Chondrocyte (in vitro differentiated cells): ENCODE data around the gene CLDND2. TPM values are rescaled to one million over a fixed set of nuclear protein-coding genes. Genes with fewer than 3 reads are reported as not detected.

Experiments used
- DNase-seq: peaks from one replicate; pipeline ENCODE4 v3.0.0; 2021; ENCODE audit warnings: mixed read lengths, low spot score
- H3K27ac Mint-ChIP-seq: one replicate; pipeline ENCODE4 v1.8.0; 2021; ENCODE audit warnings: mild to moderate bottlenecking, moderate library complexity, mixed read lengths; ENCODE audit not compliant: unreplicated experiment
- H3K27me3 Mint-ChIP-seq: 2 replicates; pipeline ENCODE4 v1.8.0; 2021; ENCODE audit warnings: low read depth, mixed read lengths
- H3K36me3 Mint-ChIP-seq: 2 replicates; pipeline ENCODE4 v1.8.0; 2021; ENCODE audit warnings: low read depth, mixed read lengths
- H3K4me1 Mint-ChIP-seq: 2 replicates; pipeline ENCODE4 v1.8.0; 2021; ENCODE audit warnings: low read depth, mild to moderate bottlenecking, mixed read lengths
- H3K4me3 Mint-ChIP-seq: one replicate; pipeline ENCODE4 v1.8.0; 2021; ENCODE audit warnings: mild to moderate bottlenecking, moderate library complexity, mixed read lengths; ENCODE audit not compliant: unreplicated experiment
- H3K9me3 Mint-ChIP-seq: 2 replicates; pipeline ENCODE4 v1.8.0; 2021; ENCODE audit warnings: low read depth, mixed read lengths
- total RNA-seq: library from RNA; stranded (reverse); gene quantifications from 3 replicates; pipeline ENCODE4 v1.2.1, GENCODE V29; 2021
- TF ChIP-seq, protein P1 (sequence below): fragments of 200-600 bp; sonication (generic); IDR thresholded peaks from 2 replicates; pipeline ENCODE4 v1.5.0; 2021; ENCODE audit warnings: antibody characterized with exemption, mild to moderate bottlenecking, moderate library complexity

The CLDND2 gene
- total RNA-seq, 1 donor from 2014 or later = not detected

DNA sequence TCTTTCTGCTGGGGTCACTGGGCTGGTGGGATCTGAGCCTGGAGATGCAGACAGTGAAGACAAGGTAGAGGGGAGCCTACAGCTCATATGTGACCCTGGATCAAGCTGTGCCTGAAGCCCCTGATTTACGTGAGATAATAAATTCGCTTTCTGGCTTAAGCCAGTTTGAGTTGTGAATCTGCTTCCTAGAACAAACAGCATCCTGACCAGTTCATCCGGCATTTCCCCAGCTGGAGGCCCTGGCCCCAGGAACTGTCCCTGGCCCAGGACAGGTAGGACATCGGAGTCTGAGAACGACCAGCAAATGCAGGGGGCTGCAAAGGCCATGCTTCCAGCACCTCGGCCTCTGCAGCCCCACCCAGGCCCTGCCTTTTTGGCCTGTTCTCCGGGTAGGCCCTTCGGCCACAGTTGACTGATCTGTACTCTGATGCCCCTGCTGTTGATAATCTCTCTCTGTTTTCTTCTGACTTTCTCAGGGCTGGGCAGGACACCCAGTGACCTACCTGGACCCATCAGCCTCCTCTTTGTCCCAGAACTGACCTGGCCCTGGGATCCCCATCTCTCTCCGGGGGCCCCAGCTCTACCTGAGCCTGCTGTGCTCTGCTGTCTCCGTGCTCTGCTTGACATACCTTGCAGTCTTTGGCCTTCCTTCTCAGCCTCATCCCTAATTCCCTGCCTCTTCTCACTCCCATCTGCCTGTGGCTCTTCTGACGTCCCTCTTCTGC is 17.4 kb downstream of the CLDND2 start:
- H3K27ac Mint-ChIP-seq = peak overlapping the region; percentile 59
- no peak for DNase-seq
- H3K9me3 Mint-ChIP-seq = no peaks in the 10 kb centered on the region
- TF ChIP-seq, protein P1, sequence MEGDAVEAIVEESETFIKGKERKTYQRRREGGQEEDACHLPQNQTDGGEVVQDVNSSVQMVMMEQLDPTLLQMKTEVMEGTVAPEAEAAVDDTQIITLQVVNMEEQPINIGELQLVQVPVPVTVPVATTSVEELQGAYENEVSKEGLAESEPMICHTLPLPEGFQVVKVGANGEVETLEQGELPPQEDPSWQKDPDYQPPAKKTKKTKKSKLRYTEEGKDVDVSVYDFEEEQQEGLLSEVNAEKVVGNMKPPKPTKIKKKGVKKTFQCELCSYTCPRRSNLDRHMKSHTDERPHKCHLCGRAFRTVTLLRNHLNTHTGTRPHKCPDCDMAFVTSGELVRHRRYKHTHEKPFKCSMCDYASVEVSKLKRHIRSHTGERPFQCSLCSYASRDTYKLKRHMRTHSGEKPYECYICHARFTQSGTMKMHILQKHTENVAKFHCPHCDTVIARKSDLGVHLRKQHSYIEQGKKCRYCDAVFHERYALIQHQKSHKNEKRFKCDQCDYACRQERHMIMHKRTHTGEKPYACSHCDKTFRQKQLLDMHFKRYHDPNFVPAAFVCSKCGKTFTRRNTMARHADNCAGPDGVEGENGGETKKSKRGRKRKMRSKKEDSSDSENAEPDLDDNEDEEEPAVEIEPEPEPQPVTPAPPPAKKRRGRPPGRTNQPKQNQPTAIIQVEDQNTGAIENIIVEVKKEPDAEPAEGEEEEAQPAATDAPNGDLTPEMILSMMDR = no peak
- H3K4me3 Mint-ChIP-seq = no peak overlapping the region
- peaks cover 15% of the 10 kb centered on the region for H3K36me3 Mint-ChIP-seq
- H3K27me3 Mint-ChIP-seq = no peaks in the 10 kb centered on the region
- peaks cover 7% of the 10 kb centered on the region for H3K4me1 Mint-ChIP-seq

DNA sequence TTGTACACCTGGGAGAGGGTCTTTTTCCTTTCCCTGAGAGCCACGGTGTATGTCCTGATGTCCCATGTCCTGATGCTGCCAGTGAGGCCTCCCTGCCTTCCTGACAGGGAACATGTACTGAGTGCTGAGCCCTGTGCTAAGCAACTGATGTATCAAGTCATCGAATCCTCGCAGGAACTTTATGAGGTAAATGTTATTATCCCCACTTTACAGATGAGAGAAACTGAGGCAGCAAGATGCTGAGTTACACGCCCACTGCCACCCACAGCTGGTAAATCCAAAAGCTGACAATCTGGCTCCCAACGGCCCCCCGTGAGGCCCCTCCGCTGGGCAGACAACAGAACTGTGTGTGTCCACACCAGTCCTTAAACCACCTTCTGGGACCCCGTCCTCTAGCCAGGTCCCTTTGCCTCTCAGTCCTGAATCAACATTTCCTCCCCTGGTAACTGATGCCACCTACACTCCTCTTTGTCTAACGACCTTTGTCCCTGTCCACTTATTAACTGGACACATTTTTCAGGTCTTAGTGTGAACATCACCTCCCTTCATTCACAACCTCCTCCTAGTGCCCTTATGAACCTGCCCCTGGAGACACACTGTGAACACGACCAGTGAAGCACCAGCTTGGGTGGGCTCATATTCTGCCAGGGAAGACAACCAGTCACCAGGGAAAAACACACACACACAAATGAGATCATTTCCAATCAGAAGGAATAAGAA is 21.4 kb downstream of the CLDND2 start:
- Mint-ChIP-seq H3K36me3 (peaks cover 20% of the 10 kb centered on the region), H3K27ac (no peak overlapping the region), H3K4me1 (peaks cover 3% of the 10 kb centered on the region), H3K27me3 (no peaks in the 10 kb centered on the region), H3K9me3 (no peaks in the 10 kb centered on the region), H3K4me3 (no peak overlapping the region)
- no peak for DNase-seq
- TF ChIP-seq, protein P1 = no peak

DNA sequence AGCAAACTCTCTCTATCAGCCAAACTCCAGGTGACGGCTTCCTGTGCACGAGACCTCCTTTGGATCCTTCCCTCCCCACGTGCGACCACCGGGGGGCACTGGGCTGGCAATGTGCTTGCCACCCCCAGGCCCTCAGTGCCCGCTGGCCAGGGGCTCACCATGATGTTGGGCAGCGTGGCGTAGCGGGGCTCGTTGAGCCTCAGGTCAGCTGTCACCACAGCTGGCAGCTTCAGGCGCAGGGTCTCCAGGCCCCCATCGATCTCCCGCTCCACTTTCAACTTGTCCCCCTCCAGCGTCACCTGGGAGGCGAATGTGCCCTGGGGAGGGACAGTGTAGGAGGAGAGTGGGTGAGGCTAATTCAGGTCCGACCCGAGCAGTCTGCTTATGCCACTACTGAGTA is 22.1 kb downstream of the CLDND2 start:
- TF ChIP-seq, protein P1 = no peak
- H3K4me3 Mint-ChIP-seq = no peak overlapping the region
- H3K27ac Mint-ChIP-seq = no peak overlapping the region
- peaks cover 4% of the 10 kb centered on the region for H3K4me1 Mint-ChIP-seq
- no peak for DNase-seq
- H3K27me3 Mint-ChIP-seq = no peaks in the 10 kb centered on the region
- no peaks in the 10 kb centered on the region for H3K9me3 Mint-ChIP-seq
- peaks cover 15% of the 10 kb centered on the region for H3K36me3 Mint-ChIP-seq

DNA sequence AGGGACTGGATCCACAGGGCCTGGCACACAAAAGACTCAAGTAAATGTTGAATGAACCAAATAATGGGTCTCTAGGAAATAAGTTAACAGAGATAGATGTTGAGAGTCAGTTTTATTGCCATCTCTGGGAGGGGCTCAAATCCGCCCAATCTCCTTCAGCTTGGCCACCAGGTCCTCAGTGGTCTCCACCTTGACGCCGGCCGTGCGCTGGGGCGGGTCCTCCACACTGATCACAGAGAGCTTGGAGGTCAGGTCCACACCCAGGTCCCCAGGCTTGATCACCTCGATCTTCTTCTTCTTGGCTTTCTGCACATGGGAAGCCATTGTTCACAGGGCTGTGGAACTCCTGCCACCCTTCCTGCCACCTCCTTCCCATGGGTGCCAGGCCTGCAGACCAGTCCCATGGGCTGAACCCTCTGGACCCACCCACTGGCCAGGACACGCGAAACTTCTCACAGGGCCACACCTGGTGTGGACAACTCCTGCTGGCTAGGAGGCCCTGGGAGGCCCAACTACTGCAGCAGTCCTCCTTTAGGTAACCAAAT is 23.7 kb downstream of the CLDND2 start:
- peaks cover 12% of the 10 kb centered on the region for H3K36me3 Mint-ChIP-seq
- DNase-seq = no peak
- no peaks in the 10 kb centered on the region for H3K9me3 Mint-ChIP-seq
- peaks cover 13% of the 10 kb centered on the region for H3K4me1 Mint-ChIP-seq
- no peaks in the 10 kb centered on the region for H3K27me3 Mint-ChIP-seq
- H3K27ac Mint-ChIP-seq = no peak overlapping the region
- TF ChIP-seq, protein P1 = no peak
- no peak overlapping the region for H3K4me3 Mint-ChIP-seq
